ENCODE data around the gene NCOA6. TPM values are rescaled to one million over a fixed set of nuclear protein-coding genes. Genes with fewer than 3 reads are reported as not detected.

NCOA6 gene
- total RNA-seq, 1 donor, result 10.0 TPM

DNA sequence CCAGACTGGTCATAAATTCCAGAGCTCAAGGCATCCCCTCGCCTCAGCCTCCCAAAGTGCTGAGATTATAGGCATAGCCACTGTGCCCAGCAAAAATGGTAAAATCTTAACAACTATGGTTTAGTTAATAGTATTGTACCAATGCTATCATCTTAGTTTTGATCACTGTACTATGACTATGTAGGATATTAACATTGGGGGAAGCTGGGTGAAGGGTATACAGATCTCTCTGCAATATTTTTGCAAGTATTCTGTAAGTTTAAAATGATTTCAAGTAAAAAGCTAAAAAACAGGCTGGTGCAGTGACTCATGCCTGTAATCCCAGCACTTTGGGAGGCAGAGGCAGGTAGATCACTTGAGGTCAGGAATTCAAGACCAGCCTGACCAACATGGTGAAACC is 156.4 kb downstream of the NCOA6 start:
- DNase-seq (ENCODE audit: low read depth in 2 of 3, low spot score in 2 of 3), result no peak

Small RNA genes within 50 kb of the gene (small RNA-seq; reads per million reads assigned to genes)
- not detected for gene AL118520.1

Other genes starting within 250 kb of the NCOA6 start
- 14.3 TPM for gene PIGU, start 148.6 kb downstream of the NCOA6 start, total RNA-seq
- 3.5 TPM for gene TP53INP2, start 121.3 kb downstream of the NCOA6 start, total RNA-seq
- gene GGT7, start 47.2 kb upstream of the NCOA6 start, total RNA-seq, result 12.9 TPM
- 50.1 TPM for gene ACSS2, start 51.0 kb upstream of the NCOA6 start, total RNA-seq
- 52.0 TPM for gene GSS, start 130.2 kb upstream of the NCOA6 start, total RNA-seq
- 0.54 TPM for gene MYH7B, start 130.2 kb upstream of the NCOA6 start, total RNA-seq

Data from hematopoietic multipotent progenitor cell (in vitro differentiated cells).